ENCODE results near the gene RAPGEF4. TPM values are rescaled to one million over a fixed set of nuclear protein-coding genes. Genes with fewer than 3 reads are reported as not detected.

The RAPGEF4 gene
- total and polyA plus RNA-seq, 2 of the 4 experiments (the other 2 are of a cell fraction): 1.7 to 3.2 TPM

DNA sequence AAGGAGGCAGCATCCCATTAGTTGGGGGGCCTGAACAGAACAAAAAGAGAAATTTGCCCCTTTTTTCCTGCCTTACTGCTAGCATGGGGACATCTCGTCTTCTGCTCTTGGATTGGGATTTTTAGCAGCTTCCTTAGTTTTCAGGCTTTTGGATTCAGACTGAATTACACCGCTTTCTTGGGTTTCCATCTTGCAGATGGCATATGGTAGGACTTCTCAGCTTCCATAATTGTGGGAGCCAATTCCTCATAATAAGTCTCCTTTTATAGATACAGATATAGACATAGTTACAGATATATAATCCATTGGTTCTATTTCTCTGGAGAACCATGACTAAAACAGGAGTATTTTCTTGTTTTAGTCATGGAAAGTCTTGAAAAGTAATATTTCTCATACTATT lies 5.2 kb upstream of the RAPGEF4 start:
- H2AK9ac ChIP-seq (replicated peaks; ENCODE audit: low read depth, low read length, poor library complexity): no peak overlapping the region
- intact Hi-C loops (cut with micrococcal nuclease) (no loop called here), dilution Hi-C loops (cut with HindIII; ENCODE audit: low sequenced_read_pairs, unreplicated experiment) (no loop called here), in situ Hi-C loops (cut with MboI; ENCODE audit: low sequenced_read_pairs) (no loop called here)
- no peak overlapping the region for H3K4ac ChIP-seq (ENCODE audit: low read depth, low read length)
- peaks cover 2% of the 10 kb centered on the region; the same call in 1 of the 2 replicates for H3K4me1 ChIP-seq (ENCODE audit: control insufficient read depth, insufficient read depth, low read length)
- no peak overlapping the region for H4K5ac ChIP-seq (ENCODE audit: low read depth, low read length)
- no peaks in the 10 kb centered on the region for H4K20me1 ChIP-seq (ENCODE audit: insufficient read depth, low read length)
- H2AK5ac ChIP-seq (ENCODE audit: low read depth, low read length): no peak overlapping the region
- H4K91ac ChIP-seq (ENCODE audit: insufficient read depth, low read depth, low read length): no peak overlapping the region
- DNase-seq (no peak), ATAC-seq (ENCODE audit: low read depth) (no peak)
- no peaks in the 10 kb centered on the region for H3K79me1 ChIP-seq (ENCODE audit: low read depth in 1 of 2, low read length in 2 of 2)
- no peak for TF ChIP-seq RAD21 (IDR thresholded peaks at IDR 0.05; ENCODE audit: low read length)
- no peak for TF ChIP-seq MAZ (IDR thresholded peaks at IDR 0.05; ENCODE audit: borderline replicate concordance, low read depth, low read length)
- TF ChIP-seq, protein P1, sequence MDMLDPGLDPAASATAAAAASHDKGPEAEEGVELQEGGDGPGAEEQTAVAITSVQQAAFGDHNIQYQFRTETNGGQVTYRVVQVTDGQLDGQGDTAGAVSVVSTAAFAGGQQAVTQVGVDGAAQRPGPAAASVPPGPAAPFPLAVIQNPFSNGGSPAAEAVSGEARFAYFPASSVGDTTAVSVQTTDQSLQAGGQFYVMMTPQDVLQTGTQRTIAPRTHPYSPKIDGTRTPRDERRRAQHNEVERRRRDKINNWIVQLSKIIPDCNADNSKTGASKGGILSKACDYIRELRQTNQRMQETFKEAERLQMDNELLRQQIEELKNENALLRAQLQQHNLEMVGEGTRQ (IDR thresholded peaks at IDR 0.05; ENCODE audit: low read depth, low read length): no peak
- TF ChIP-seq MAFK (IDR thresholded peaks at IDR 0.05; ENCODE audit: low read depth, low read length): no peak
- no peak for TF ChIP-seq CEBPB (IDR thresholded peaks at IDR 0.05; ENCODE audit: low read depth, low read length)
- no peak for TF ChIP-seq CHD1 (IDR thresholded peaks at IDR 0.05; ENCODE audit: low read depth, low read length)
- TF ChIP-seq FOS (IDR thresholded peaks at IDR 0.05; ENCODE audit: low read depth, low read length): no peak
- TF ChIP-seq POLR2A (IDR thresholded peaks at IDR 0.05; ENCODE audit: low read depth, low read length): no peak
- TF ChIP-seq RFX5 (IDR thresholded peaks at IDR 0.05; ENCODE audit: low read depth, low read length): no peak
- TF ChIP-seq, protein P2, sequence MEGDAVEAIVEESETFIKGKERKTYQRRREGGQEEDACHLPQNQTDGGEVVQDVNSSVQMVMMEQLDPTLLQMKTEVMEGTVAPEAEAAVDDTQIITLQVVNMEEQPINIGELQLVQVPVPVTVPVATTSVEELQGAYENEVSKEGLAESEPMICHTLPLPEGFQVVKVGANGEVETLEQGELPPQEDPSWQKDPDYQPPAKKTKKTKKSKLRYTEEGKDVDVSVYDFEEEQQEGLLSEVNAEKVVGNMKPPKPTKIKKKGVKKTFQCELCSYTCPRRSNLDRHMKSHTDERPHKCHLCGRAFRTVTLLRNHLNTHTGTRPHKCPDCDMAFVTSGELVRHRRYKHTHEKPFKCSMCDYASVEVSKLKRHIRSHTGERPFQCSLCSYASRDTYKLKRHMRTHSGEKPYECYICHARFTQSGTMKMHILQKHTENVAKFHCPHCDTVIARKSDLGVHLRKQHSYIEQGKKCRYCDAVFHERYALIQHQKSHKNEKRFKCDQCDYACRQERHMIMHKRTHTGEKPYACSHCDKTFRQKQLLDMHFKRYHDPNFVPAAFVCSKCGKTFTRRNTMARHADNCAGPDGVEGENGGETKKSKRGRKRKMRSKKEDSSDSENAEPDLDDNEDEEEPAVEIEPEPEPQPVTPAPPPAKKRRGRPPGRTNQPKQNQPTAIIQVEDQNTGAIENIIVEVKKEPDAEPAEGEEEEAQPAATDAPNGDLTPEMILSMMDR (conservative IDR thresholded peaks at IDR 0.05; ENCODE audit: low read depth, low read length): no peak
- no peak for TF ChIP-seq SMC3 (IDR thresholded peaks at IDR 0.05; ENCODE audit: low read depth, low read length)
- no peak for TF ChIP-seq MXI1 (IDR thresholded peaks at IDR 0.05; ENCODE audit: borderline replicate concordance, low read depth, low read length)
- no peak for TF ChIP-seq BHLHE40 (IDR thresholded peaks at IDR 0.05; ENCODE audit: low read depth, low read length)
- TF ChIP-seq, protein P3, sequence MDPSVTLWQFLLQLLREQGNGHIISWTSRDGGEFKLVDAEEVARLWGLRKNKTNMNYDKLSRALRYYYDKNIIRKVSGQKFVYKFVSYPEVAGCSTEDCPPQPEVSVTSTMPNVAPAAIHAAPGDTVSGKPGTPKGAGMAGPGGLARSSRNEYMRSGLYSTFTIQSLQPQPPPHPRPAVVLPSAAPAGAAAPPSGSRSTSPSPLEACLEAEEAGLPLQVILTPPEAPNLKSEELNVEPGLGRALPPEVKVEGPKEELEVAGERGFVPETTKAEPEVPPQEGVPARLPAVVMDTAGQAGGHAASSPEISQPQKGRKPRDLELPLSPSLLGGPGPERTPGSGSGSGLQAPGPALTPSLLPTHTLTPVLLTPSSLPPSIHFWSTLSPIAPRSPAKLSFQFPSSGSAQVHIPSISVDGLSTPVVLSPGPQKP (IDR thresholded peaks at IDR 0.05; ENCODE audit: borderline replicate concordance, low read depth, low read length): no peak
- no peak for TF ChIP-seq RCOR1 (IDR thresholded peaks at IDR 0.05; ENCODE audit: insufficient replicate concordance, low read length)
- no peak for TF ChIP-seq NFE2L2 (IDR thresholded peaks at IDR 0.05; ENCODE audit: low read depth, low read length)
- peaks cover 2% of the 10 kb centered on the region; the same call in 1 of the 2 replicates for H3K27me3 ChIP-seq (ENCODE audit: control insufficient read depth, insufficient read depth, low read length)
- H3K18ac ChIP-seq (ENCODE audit: low read depth, low read length): no peak overlapping the region
- no peak overlapping the region for H3K56ac ChIP-seq (ENCODE audit: extremely low read depth, insufficient read depth, low read length)
- no TSS peak for BruUV-seq (replicated peaks)
- no peak overlapping the region for H2AFZ ChIP-seq (replicated peaks; ENCODE audit: low read length, poor library complexity)
- no peak overlapping the region for H2BK15ac ChIP-seq (ENCODE audit: low read depth, low read length)
- H3K4me3 ChIP-seq (ENCODE audit: insufficient read depth, low read depth, low read length): no peak overlapping the region
- H3K9me3 ChIP-seq (ENCODE audit: control insufficient read depth, insufficient read depth, low read length): no peaks in the 10 kb centered on the region
- no CpG with 5 or more reads among the region's 2 CpGs for WGBS, 2 experiments (ENCODE audit: extremely low coverage in 2 of 2, insufficient read length in 1 of 2)
- no peak overlapping the region for H3K9ac ChIP-seq (ENCODE audit: low read depth, low read length)
- H2BK5ac ChIP-seq (ENCODE audit: low read depth, low read length, poor library complexity, severe bottlenecking): no peak overlapping the region
- H2BK20ac ChIP-seq (ENCODE audit: low read depth, low read length): no peak overlapping the region
- H3K14ac ChIP-seq (replicated peaks; ENCODE audit: low read depth, low read length): no peak overlapping the region
- CTCF ChIA-PET: no interaction called here
- no peak overlapping the region for H3K23ac ChIP-seq (ENCODE audit: low read depth, low read length)
- POLR2A ChIA-PET (ENCODE audit: unreplicated experiment): interaction anchor here (0.7 kb wide), 1 partner anchor 31 kb away, joined by 3 read pairs; no protein-coding TSS in a partner anchor
- H3K9me1 ChIP-seq (ENCODE audit: insufficient read depth, low read length): 0 out of 2 replicates have a peak, but pooled peaks cover 4% of the 10 kb centered on the region
- no peak overlapping the region for H3K27ac ChIP-seq (ENCODE audit: insufficient read depth, low read length)
- no peak overlapping the region for H2BK120ac ChIP-seq (ENCODE audit: low read depth, low read length)
- no peak overlapping the region for H3K4me2 ChIP-seq (ENCODE audit: low read depth, low read length)
- no peak overlapping the region for H4K8ac ChIP-seq (ENCODE audit: low read depth in 2 of 2, low read length in 2 of 2)
- H3K36me3 ChIP-seq (ENCODE audit: control insufficient read depth, insufficient read depth, low read length): no peaks in the 10 kb centered on the region

Measured in IMR-90 (cell line).